IMR-90 (cell line): ENCODE measurements around the gene AREL1. TPM values are rescaled to one million over a fixed set of nuclear protein-coding genes. Genes with fewer than 3 reads are reported as not detected.

Experiments used
- ATAC-seq: fragments of 200-7000 bp; cut with Tn5 transposase; 2 replicates; pipeline ENCODE4 v1.9.1; 2020; ENCODE audit warnings: low read depth, mild to moderate bottlenecking, moderate library complexity
- BruUV-seq: library from RNA; stranded (reverse); fragments of 400-500 nt; replicated peaks from 2 replicates; lab custom pipeline; 2021; lab: Mats Ljungman, UMichigan
- CTCF ChIA-PET: fragments of 300-600 bp; formaldehyde crosslinking; extraction: SDS; loops from one replicate; lab custom pipeline; 2021; ENCODE audit warnings: antibody characterized with exemption; lab: Yijun Ruan, JAX
- POLR2A ChIA-PET: fragments of 300-600 bp; sonication (Branson Sonifier 250); formaldehyde crosslinking; loops from one replicate; lab custom pipeline; 2022; ENCODE audit warnings: antibody characterized with exemption; ENCODE audit not compliant: unreplicated experiment; lab: Charles Lee
- DNase-seq: peaks from one replicate; pipeline ENCODE4 v3.0.0; 2013
- H2AFZ ChIP-seq: replicated peaks from 2 replicates; pipeline ENCODE3; 2013; ENCODE audit warnings: low read length, mild to moderate bottlenecking; ENCODE audit not compliant: poor library complexity
- H2AK5ac ChIP-seq: 2 replicates; pipeline ENCODE4 v1.6.1; 2013; ENCODE audit warnings: low read depth, low read length, inconsistent platforms
- H2AK9ac ChIP-seq: replicated peaks from 2 replicates; pipeline ENCODE3; 2013; ENCODE audit warnings: mild to moderate bottlenecking, low read depth, low read length, moderate library complexity; ENCODE audit not compliant: poor library complexity
- H2BK120ac ChIP-seq: 2 replicates; pipeline ENCODE4 v1.6.1; 2013; ENCODE audit warnings: low read depth, low read length, inconsistent platforms
- H2BK15ac ChIP-seq: 3 replicates; pipeline ENCODE4 v1.6.1; 2013; ENCODE audit warnings: low read depth, low read length, inconsistent platforms
- H2BK20ac ChIP-seq: 2 replicates; pipeline ENCODE4 v1.6.1; 2013; ENCODE audit warnings: low read depth, mild to moderate bottlenecking, inconsistent platforms, low read length, moderate library complexity
- H2BK5ac ChIP-seq: 2 replicates; pipeline ENCODE4 v1.6.1; 2013; ENCODE audit warnings: mild to moderate bottlenecking, low read depth, low read length, inconsistent platforms; ENCODE audit not compliant: poor library complexity, severe bottlenecking
- H3K14ac ChIP-seq: replicated peaks from 2 replicates; pipeline ENCODE4 v1.6.1; 2013; ENCODE audit warnings: low read depth, low read length, inconsistent platforms
- H3K18ac ChIP-seq: 2 replicates; pipeline ENCODE4 v1.6.1; 2013; ENCODE audit warnings: low read depth, low read length, control low read depth
- H3K23ac ChIP-seq: 2 replicates; pipeline ENCODE4 v1.6.1; 2013; ENCODE audit warnings: low read depth, low read length, inconsistent platforms
- H3K27ac ChIP-seq: 2 replicates; pipeline ENCODE4 v1.5.1; 2013; ENCODE audit warnings: mild to moderate bottlenecking, control low read depth, low read length; ENCODE audit not compliant: insufficient read depth
- H3K27me3 ChIP-seq: 2 replicates; pipeline ENCODE4 v1.6.1; 2013; ENCODE audit warnings: low read length; ENCODE audit not compliant: control insufficient read depth, insufficient read depth
- H3K36me3 ChIP-seq: 2 replicates; pipeline ENCODE4 v1.6.1; 2013; ENCODE audit warnings: low read length, mixed read lengths; ENCODE audit not compliant: control insufficient read depth, insufficient read depth
- H3K4ac ChIP-seq: 2 replicates; pipeline ENCODE4 v1.6.1; 2013; ENCODE audit warnings: low read depth, low read length, inconsistent platforms
- H3K4me1 ChIP-seq: 2 replicates; pipeline ENCODE4 v1.6.1; 2013; ENCODE audit warnings: low read length, mixed read lengths; ENCODE audit not compliant: control insufficient read depth, insufficient read depth
- H3K4me2 ChIP-seq: 2 replicates; pipeline ENCODE4 v1.6.1; 2013; ENCODE audit warnings: low read depth, mild to moderate bottlenecking, control low read depth, low read length, moderate library complexity
- H3K4me3 ChIP-seq: 2 replicates; pipeline ENCODE4 v1.5.1; 2013; ENCODE audit warnings: low read depth, mild to moderate bottlenecking, control low read depth, low read length, moderate library complexity; ENCODE audit not compliant: insufficient read depth
- H3K56ac ChIP-seq: 2 replicates; pipeline ENCODE4 v1.6.1; 2013; ENCODE audit warnings: low read length, inconsistent platforms; ENCODE audit not compliant: insufficient read depth; ENCODE audit errors: extremely low read depth
- H3K79me1 ChIP-seq, 2 experiments: 2 replicates each; pipeline ENCODE4 v1.6.1; 2013; ENCODE audit warnings: low read length in 2 of 2, inconsistent platforms in 1 of 2, low read depth in 1 of 2
- H3K9ac ChIP-seq: 2 replicates; pipeline ENCODE4 v1.6.1; 2013; ENCODE audit warnings: low read depth, low read length, control low read depth
- H3K9me1 ChIP-seq: 2 replicates; pipeline ENCODE4 v1.6.1; 2013; ENCODE audit warnings: low read length, inconsistent platforms; ENCODE audit not compliant: insufficient read depth
- H3K9me3 ChIP-seq: 2 replicates; pipeline ENCODE4 v1.6.1; 2013; ENCODE audit warnings: low read length; ENCODE audit not compliant: control insufficient read depth, insufficient read depth
- H4K20me1 ChIP-seq: 2 replicates; pipeline ENCODE4 v1.6.1; 2013; ENCODE audit warnings: low read length, inconsistent platforms; ENCODE audit not compliant: insufficient read depth
- H4K5ac ChIP-seq: 2 replicates; pipeline ENCODE4 v1.6.1; 2013; ENCODE audit warnings: mild to moderate bottlenecking, low read depth, low read length, control low read depth
- H4K8ac ChIP-seq, 2 experiments: 2 replicates each; pipeline ENCODE4 v1.6.1; 2013; ENCODE audit warnings: low read depth in 2 of 2, low read length in 2 of 2, control low read depth in 1 of 2, inconsistent platforms in 1 of 2
- H4K91ac ChIP-seq: 2 replicates; pipeline ENCODE4 v1.6.1; 2013; ENCODE audit warnings: low read depth, low read length, inconsistent platforms; ENCODE audit not compliant: insufficient read depth
- BHLHE40 ChIP-seq: fragments of 150-350 bp; IDR thresholded peaks from 2 replicates; pipeline ENCODE4 v1.6.1; 2016; ENCODE audit warnings: mild to moderate bottlenecking, low read depth, low read length
- MAZ ChIP-seq: IDR thresholded peaks from 2 replicates; pipeline ENCODE4 v1.6.1; 2012; ENCODE audit warnings: low read depth, mild to moderate bottlenecking, low read length, improper control_type of control experiment, moderate library complexity, borderline replicate concordance
- MXI1 ChIP-seq: IDR thresholded peaks from 2 replicates; pipeline ENCODE4 v1.6.1; 2012; ENCODE audit warnings: low read depth, mild to moderate bottlenecking, low read length, moderate library complexity, borderline replicate concordance
- WGBS, 2 experiments: methylation state at CpG; one replicate each; pipeline versions ENCODE4 v1.1.5 to v1.1.7; 2013; ENCODE audit warnings: missing lambda C conversion rate in 2 of 2; ENCODE audit not compliant: insufficient read length in 1 of 2; ENCODE audit errors: extremely low coverage in 2 of 2; 5-methylcytosine and 5-hydroxymethylcytosine counted together
- dilution Hi-C: fragments of 300-500 bp; cut with HindIII; formaldehyde crosslinking; loops from one replicate; pipeline ENCODE4 v1.14.3; 2018; ENCODE audit warnings: low sequenced_read_pairs; ENCODE audit not compliant: unreplicated experiment
- in situ Hi-C: fragments of 300-500 bp; cut with MboI; formaldehyde crosslinking; loops from 3 replicates; pipeline ENCODE4 v1.14.3; 2019; ENCODE audit warnings: low sequenced_read_pairs, inconsistent platforms, mixed read lengths
- intact Hi-C: fragments of 100-400 bp; cut with micrococcal nuclease; formaldehyde crosslinking; loops from 2 replicates; pipeline ENCODE4 v1.10.0; 2022
- polyA plus RNA-seq, 3 experiments: library from polyadenylated mRNA; depleted of rRNA; stranded (reverse); fragments of >200 nt; gene quantifications; 2 replicates each; pipeline ENCODE4 v1.2.3, GENCODE V29; 2012; ENCODE audit warnings: low replicate concordance in 1 of 3
- total RNA-seq: library from RNA; depleted of rRNA; stranded (reverse); fragments of >200 nt; gene quantifications from 2 replicates; pipeline ENCODE4 v1.2.3, GENCODE V29; 2012
- TF ChIP-seq, protein P1 (sequence below): fragments of 150-350 bp; IDR thresholded peaks from 2 replicates; pipeline ENCODE4 v1.6.1; 2016; ENCODE audit warnings: low read depth, mild to moderate bottlenecking, low read length, moderate library complexity, borderline replicate concordance

The AREL1 gene
- total and polyA plus RNA-seq, 2 of the 4 experiments (the other 2 are of a cell fraction): 30.0 to 39.3 TPM

DNA sequence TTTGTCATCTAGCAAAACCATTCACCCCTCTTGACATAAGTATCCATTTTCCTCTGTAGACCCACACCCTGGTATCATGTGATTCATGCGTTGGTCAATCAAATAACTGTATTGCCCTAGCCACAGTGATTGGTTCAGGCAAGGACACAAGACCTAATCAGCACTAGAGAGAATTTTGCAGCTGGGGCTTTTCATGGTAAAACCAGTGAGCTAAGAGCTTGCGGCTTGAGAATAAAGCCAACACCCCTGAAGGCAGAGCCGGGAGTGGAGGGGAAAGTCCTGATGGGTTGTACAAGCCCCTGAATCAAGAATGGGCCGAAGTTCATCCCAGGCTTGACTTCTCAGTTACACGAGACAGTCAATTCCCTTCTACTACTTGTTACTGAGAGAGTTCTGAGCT is 67.6 kb downstream of the AREL1 start:
- H3K14ac ChIP-seq: no peak overlapping the region
- peaks cover 32% of the 10 kb centered on the region for H3K4me1 ChIP-seq
- H3K4ac ChIP-seq: no peak overlapping the region
- H3K56ac ChIP-seq: no peak overlapping the region
- H3K27ac ChIP-seq: no peak overlapping the region
- no peak overlapping the region for H4K5ac ChIP-seq
- H3K9me3 ChIP-seq: no peaks in the 10 kb centered on the region
- H3K18ac ChIP-seq: no peak overlapping the region
- no peak overlapping the region for H2AFZ ChIP-seq
- H3K79me1 ChIP-seq: 0 out of 4 replicates have a peak, but pooled peaks cover 0 to 4% of the 10 kb centered on the region in 2 experiments
- WGBS, 2 experiments: 92% methylated on average over 2 of the region's 5 CpGs; no CpG with 5 or more reads in 1 of the 2 experiments
- H4K8ac ChIP-seq: no peak overlapping the region
- no peak overlapping the region for H2BK20ac ChIP-seq
- H3K4me3 ChIP-seq: no peak overlapping the region
- H3K27me3 ChIP-seq: no peaks in the 10 kb centered on the region
- H4K91ac ChIP-seq: no peak overlapping the region
- DNase-seq (no peak), ATAC-seq (no peak)
- BruUV-seq: no TSS peak
- in situ Hi-C loops (no loop called here), intact Hi-C loops (no loop called here), dilution Hi-C loops (no loop called here)
- H3K36me3 ChIP-seq: no peaks in the 10 kb centered on the region
- no peak overlapping the region for H2BK5ac ChIP-seq
- H2BK120ac ChIP-seq: no peak overlapping the region
- ChIA-PET CTCF (no interaction called here), POLR2A (no interaction called here)
- H3K9ac ChIP-seq: no peak overlapping the region
- 0 out of 2 replicates have a peak overlapping the region, but pooled peaks have one; percentile 16 for H2AK5ac ChIP-seq
- peaks cover 23% of the 10 kb centered on the region for H3K9me1 ChIP-seq
- no peak overlapping the region for H2AK9ac ChIP-seq
- no peak for TF ChIP-seq BHLHE40
- TF ChIP-seq, protein P1, sequence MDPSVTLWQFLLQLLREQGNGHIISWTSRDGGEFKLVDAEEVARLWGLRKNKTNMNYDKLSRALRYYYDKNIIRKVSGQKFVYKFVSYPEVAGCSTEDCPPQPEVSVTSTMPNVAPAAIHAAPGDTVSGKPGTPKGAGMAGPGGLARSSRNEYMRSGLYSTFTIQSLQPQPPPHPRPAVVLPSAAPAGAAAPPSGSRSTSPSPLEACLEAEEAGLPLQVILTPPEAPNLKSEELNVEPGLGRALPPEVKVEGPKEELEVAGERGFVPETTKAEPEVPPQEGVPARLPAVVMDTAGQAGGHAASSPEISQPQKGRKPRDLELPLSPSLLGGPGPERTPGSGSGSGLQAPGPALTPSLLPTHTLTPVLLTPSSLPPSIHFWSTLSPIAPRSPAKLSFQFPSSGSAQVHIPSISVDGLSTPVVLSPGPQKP: no peak
- TF ChIP-seq MXI1: no peak
- TF ChIP-seq MAZ: no peak
- no peaks in the 10 kb centered on the region for H4K20me1 ChIP-seq
- H3K23ac ChIP-seq: no peak overlapping the region
- H2BK15ac ChIP-seq: no peak overlapping the region
- H3K4me2 ChIP-seq: no peak overlapping the region
